GM21367 (cell line): ENCODE measurements around the gene CD81.

ENCODE experiments used
- ATAC-seq: cut with Tn5 transposase; IDR thresholded peaks from one replicate; pipeline ENCODE4 v1.9.1; 2021; ENCODE audit not compliant: unreplicated experiment

The CD81 gene

DNA sequence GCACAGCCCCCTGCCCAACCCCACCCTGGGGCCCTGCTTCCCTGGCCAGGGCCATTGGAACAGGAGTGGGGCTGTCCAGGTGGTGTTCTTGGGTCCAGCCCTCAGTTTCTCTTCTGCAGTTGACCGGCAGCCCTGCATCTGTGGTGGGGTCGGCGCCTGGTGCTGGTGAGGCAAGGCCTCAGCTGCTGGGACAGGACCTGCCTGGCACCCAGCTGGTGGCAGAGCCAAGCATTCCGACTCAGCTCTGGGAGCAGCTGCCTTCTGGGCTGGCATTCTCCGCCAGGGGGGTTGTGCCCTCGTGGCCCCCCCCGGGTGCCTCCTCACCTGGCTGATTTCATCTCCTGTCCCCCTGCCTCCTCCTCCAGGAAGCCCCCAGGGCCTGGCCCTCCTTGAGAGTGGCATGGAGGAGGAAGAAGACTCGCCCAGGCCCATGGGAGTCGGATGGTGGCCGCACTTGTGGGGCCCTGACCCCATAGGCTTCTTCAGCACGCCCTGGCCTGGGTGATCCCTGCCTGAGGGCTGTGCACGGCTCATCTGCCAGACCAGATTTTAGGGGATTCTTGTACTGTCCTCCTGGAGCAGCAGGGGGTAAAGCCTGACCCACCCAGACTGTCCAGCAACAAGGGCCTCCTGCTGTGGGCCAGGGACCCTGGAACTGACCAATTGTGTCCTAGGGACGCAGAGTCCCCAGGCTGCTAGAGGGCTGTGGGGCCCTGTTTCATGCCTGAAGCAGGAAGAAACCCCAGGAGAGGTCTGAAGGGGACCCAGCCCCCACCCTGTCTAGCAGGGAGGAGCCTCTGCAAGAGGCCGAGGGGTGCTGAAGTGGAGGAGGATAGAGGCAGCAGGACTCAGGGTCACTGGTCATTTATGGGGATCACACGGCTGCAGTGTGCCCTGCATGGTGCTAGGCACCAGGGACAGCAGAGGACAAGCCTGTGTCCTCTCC lies 11.6 kb downstream of the CD81 start:
- no peak for ATAC-seq

DNA sequence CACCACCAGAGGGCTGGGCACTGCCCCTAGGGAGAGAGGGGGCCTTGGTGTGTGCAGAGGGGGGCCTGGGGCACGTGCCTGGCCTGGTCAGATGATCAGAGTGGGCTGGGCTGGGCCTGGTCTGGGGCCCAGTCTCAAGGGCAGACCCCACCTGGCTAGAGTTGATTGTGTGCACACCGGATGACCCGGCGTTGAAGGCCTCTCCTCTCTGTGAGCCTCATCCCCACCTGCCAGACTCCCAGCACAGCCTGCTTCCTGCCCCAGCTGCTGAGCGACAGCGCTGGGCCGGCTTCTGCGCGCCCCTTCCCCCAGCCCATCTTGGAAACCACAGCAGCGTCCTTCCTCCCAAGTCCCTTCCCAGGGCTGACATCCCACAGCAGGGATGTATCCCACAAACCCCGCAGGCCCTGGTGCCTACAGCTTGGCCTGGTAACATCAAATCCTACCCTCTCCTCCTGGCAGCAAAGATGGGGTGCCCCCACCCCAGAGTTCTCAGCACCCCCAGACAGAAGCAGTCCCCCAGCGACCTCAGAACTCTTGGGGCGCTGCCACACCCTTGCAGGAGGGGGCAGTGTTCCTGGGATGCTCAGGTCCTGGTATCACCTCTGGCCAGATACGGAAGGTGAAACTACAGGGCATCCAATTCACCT lies 12.4 kb downstream of the CD81 start:
- no peak for ATAC-seq

DNA sequence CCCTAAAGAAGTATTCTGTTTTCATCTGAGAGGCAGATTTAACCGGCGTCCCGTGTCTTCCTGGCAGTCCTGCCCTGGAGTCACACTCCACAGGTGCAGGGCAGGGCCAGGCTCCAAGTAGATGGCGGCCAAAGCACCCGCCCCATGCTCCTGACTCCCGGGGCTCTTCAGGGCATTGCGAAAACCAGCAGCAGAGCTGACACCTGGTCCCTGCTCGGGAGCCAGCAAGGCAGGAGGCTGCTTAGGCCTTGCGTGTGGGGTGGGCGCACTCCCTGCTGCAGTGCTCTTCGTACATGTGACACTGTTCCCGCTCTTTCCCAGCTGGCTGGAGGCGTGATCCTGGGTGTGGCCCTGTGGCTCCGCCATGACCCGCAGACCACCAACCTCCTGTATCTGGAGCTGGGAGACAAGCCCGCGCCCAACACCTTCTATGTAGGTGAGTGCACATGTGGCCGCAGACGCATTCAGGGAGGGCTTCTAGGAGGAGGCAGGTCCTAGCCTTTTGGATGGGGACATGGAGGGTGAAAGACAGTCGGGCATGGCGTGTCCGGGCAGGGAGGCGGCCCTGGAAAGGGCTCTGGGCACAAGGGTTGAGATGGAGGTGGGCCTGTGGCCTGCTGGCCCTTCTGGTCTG lies 13.1 kb downstream of the CD81 start:
- no peak for ATAC-seq

DNA sequence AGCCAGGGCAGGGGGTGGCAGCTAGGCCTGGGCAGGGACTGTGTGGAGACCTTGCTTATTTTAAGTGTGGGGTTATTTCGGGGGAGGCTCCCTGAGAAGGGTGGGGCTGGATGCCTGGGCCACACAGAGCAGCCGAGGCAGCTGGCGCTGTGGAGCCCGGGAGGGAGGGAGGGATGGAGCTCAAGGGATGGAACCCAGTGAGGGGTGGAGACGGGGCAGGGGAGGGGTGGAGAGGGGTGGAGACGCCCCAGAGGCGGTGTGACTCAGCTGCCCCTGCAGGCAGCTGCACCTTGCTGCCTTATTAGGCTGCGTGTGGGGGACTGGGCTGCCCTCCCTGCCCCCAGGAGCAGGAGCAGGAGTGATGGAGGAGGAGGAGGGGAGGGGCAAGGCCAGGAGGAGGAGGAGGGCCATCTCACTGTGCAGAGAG lies 13.6 kb downstream of the CD81 start:
- no peak for ATAC-seq

DNA sequence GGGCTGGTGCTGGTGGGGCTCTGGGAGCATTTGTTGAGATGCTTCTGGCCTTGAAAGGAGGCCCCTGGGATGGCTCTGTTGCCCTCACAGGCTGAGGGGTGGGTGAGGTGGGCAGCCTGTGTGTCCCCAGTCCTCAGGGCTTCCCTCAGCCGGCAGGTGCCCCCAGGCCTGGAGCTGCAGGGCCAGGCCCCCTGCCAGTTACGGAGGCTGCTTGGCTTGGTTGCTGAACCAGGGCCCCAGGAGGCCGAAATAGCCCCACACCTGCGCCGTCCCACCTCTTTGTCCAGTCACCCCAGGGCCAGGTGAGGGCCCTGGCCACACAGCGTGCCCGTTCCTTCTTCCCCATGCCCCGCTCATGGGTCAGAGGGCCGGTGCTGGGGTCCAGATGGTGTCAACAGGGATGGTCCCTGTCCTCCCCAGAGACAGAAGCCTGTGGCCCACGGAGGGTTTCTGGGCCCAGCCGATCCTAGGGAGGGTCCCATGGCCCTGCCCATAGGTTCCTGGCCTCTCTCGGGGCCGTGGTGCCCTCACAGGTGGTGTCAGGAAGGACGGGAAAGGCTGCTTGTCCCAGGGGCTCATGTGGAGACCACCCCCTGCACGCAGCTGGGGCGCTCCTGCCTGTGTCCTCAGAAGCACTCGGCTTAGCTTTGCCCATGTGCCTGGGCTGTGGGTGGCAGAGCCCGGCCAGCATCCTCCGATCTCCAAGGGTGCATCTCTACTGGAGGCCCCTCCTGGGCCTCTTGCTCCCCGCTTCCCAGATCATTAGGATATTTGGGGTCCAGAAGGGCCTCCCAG lies 14.3 kb downstream of the CD81 start:
- ATAC-seq = no peak

DNA sequence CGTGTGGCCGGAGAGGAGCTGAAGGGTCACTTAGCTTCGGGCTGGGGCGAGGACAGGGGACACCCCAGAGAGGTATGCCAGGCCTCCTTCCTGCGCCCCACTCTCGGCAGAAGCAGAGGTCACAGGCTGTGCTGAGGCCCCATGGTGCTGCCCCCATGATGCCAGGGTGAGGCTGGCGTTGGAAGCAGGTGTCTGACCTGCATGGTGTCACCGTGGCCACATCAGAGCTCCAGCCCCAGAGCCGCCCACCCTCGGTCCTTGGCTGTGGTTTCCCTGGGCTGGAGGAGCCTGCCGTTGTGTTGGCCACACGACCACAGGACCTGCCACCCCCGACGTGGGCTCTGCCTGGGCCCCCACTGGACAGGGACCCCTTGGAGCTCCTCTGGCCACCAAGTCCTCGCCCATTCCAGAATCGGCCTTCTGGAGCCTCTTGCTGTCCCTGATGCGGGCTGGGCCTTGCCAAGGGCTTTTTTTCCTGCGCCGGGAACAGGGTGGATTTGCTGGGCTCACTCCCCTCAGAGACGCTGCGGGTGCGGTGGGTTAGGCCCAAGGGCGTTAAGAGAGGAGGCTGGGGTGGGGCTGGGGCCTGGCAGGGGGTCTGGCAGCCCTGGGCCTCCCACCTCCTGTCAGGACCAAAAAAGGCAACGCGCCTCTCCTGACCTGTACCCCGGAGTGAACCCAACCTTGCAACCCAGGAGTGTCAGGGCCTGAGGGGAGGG lies 15.3 kb downstream of the CD81 start:
- no peak for ATAC-seq

DNA sequence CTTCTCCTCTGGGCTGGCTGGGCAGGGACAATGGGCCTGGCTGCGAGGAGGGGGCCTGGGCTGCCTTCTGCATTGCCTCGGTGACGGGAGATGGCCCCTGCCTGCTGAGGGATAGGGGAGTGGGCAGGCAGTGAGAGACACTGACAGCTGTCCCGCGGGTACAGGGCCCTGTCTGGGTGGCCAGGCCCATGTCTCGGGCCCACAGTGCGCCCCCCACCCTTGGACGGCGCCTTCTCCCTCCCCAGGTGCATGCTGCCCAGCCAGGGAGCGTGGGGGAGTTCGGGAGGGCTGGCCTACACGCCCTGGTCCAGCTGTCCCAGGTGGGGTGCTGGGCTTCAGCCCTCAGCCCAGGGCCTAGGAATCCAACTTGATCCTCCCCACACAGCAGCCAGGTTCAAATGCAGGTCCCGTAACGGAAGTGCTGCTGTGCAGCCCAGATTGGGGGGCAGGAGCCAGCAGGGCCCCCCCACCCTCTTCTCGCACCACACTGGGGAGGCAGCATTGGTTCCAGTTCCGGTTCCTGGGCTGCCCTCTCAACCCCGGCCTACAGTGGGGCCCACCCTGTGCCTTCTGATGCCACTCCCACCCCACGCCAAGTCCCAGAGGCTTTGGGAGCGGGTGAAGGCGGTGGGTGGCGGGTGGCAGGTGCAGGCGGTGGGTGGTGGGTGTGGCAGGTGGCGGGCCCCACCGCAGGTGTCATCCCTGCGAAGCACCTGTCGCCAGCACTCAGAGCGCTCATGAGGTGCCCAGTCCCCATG lies 16.2 kb downstream of the CD81 start:
- ATAC-seq = no peak

DNA sequence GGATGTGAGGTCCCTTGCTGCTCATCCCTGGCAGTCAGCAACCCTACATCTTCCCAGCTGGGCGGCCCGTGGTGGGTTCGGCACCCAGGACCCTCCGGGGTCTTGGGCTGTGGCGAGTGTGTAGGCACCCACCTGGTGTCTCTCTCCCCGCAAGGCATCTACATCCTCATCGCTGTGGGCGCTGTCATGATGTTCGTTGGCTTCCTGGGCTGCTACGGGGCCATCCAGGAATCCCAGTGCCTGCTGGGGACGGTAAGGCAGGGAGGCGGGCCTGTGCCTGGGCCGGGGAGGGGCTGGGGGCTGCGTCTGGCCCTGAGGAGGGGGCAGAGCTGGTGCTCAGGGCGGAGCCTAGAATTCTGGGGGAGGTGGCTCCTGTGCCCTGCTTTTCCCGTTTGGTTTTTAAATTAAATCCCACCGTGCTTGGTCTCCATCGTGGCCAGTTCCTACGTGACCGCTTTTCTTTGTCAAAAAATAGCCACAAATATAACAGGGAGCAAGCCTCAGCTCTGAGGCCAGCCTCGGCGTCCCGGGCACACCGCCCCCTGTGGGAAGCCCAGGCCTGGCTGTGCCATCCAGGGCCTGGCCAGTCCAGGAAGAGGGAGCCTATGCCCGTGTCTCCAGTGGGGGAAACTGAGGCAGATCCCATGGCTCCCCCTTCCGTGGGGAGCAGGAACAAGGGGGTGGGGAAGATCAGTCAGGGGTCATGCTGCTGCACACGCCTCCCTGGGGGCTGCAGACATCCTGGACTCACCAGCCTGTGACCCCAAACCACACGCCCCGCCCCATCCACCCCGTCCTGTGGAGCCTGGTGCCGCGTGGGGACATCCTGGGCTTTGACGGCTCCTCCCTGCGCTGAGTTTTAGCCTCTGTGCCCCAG lies 17.1 kb downstream of the CD81 start:
- ATAC-seq = no peak

DNA sequence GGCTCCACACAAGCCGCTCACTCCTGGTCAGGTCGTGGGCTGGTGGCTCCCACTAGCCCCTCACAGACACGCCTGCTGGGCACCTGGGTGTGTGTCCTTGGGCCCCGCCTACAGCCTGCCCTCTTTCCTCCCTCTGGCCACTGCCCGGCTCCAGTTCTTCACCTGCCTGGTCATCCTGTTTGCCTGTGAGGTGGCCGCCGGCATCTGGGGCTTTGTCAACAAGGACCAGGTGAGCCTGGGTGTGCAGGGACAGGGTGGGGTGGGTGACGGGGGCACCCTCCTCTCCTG lies 17.7 kb downstream of the CD81 start:
- ATAC-seq = no peak

DNA sequence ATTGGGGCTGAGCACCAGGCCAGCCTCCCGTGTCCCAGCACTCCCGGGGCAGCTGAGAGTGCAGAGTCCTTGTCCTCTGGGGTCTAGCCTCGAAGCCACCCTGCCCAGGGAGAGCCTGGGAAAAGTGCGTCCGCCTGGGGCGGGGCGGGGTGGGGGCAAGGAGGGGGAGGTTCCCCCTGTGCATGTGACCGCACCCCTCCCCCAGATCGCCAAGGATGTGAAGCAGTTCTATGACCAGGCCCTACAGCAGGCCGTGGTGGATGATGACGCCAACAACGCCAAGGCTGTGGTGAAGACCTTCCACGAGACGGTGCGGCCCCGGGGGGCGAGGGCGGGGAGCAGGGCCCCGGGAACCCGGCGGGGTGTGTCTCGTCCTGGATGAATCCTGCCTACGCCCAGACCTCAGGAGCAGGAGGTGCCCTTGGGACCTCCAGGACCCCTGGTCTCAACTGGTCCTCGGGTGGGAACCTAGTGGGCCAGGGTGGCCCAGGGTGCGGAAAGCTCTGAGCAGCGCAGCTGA lies 18.2 kb downstream of the CD81 start:
- no peak for ATAC-seq

DNA sequence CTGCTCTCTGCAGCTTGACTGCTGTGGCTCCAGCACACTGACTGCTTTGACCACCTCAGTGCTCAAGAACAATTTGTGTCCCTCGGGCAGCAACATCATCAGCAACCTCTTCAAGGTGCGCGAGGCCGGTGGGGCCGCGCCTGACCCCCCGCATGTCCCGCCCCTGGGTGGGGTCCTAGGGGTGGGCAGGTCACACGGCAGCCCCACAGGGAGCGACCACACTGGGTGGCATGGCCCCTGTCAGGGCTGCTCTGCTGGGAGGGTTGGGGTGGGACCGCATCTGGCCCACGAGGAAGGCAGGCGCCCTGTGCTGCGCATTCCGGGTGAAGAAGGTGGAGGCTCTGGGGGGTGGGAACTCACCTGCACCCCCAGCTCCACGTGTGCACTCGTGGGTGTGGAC lies 18.7 kb downstream of the CD81 start:
- no peak for ATAC-seq

DNA sequence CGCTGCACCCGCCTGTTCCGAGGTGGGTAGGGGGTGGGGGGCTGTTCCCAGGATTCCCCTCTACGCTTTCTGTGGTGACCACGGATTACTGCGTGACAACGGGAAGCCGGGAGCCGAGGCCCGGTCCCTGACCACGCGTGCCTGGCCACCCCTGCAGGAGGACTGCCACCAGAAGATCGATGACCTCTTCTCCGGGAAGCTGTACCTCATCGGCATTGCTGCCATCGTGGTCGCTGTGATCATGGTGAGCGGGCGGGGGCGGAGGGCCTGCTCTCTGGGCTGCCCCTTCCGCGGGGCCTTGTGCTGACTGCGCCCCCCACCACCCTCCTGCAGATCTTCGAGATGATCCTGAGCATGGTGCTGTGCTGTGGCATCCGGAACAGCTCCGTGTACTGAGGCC lies 19.4 kb downstream of the CD81 start:
- no peak for ATAC-seq

DNA sequence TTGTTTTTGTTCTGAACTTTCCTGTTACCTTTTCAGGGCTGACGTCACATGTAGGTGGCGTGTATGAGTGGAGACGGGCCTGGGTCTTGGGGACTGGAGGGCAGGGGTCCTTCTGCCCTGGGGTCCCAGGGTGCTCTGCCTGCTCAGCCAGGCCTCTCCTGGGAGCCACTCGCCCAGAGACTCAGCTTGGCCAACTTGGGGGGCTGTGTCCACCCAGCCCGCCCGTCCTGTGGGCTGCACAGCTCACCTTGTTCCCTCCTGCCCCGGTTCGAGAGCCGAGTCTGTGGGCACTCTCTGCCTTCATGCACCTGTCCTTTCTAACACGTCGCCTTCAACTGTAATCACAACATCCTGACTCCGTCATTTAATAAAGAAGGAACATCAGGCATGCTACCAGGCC lies 19.9 kb downstream of the CD81 start:
- no peak for ATAC-seq

DNA sequence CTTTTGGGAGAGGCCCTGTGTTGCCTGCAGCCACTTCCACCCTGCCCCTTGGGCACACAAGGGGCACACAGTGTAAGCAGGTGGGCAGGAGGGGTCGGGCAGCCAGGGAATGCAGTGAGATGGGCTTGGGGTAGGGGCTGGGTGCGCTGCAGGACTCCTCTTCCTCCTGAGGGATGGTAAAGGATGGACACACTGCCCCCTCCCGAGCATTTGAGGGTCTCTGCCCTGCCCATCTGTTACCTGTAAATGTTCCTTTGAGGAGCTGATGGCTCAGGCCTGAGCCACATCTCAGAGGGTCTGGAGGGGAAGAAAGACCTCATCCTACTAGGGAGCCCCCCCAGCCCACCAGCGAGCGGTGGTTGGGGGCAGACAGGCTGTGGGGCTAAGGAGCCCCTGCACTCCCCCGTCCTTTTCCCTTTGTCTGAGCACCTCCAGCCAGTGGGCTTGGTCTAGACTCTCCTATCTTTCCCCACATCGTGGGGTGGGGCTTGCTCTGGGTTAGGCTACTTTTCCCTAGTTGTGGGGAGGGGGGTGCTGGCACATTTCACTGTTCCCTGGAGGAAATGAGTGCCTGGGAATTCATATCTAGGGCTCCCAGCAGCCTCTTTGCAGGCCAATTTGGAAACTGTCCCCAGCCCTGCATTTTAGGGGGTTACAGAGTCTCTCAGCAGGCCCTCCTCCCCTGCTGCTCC lies 21.7 kb downstream of the CD81 start:
- ATAC-seq = no peak

DNA sequence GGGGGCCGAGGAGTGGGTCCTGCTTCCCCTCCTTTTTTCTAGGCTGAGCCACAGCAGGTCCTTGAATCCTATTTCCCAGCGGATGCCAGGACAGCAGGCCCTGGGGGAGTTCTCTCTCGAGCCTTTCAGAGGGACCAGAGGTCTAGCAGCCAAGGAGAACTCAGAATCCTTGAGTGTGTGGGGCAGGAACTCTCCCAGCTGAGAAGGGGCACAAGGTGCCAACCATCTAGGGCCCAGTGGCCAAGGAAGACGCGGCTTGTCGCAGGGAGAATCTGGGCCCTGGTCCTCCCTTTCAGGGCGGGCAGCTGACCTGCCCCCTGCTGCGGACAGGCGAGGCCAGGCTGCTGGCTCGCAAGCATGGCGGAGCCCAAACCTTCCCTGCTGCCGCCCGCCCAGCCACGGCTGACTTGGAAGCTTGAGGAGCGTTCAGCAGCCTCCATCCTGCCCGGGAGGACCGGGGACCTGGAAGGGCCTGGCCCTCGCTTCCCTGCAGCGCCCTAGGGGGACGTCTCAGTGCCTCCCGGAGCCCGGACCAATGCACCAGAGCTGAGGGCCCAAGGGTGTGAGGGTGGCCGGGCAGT lies 22.5 kb downstream of the CD81 start:
- peak; percentile 1 for ATAC-seq

DNA sequence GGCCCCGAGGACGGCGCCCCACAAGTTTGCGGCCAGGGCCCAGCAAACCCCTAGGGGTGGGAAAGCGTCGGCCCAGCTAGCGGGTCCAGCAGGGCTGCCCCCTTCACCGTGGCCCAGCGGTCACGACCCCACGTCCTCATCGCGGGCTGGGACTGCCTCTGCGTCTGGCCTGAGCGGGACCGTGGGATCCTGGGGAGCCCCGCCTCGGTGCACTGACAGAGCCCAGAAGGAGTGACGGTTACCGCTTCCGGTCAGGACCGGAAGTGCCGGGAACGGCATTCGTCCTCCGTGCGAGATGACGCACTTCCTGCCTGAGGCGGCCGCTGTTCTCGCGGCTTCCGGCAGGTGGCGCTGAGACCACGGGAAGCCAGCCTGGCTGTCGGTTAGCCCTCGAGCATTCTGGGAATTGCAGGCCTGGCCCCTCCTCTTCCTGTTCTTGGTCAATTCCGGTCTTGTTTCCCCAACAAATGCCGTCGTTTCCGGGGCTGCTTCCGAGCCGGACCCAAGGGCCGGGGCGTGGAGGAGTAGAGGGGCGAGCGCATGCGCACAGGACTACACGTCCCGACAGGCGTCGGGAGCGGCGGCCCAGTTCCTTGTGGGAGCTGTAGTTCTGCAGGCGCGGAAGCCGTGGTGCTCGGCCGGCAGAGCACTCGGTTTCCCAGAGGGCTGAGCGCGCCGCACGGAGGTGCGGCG lies 23.1 kb downstream of the CD81 start, which contains the start of gene TSSC4:
TSS of gene TSSC4 (plus strand) at position 682 of the 693 bp plus-strand sequence. CDS start 1,884 bp downstream, outside the sequence.
- ATAC-seq = peak; percentile 72
